ENCODE results near the gene CYP4F11.
"Not testable (repeated sequence)": the region's sequence is repeated elsewhere in the genome, so short reads cannot be mapped to it uniquely, and the experiment has no call there.

CYP4F11 gene

GRCh38 chr19:15944401-15944800 is 10.1 kb upstream of the CYP4F11 start:
- Histone ChIP-seq H3K4me1 (ENCODE audit: insufficient read depth, low read length) (no peaks in the 10 kb centered on the region), H2AFZ (ENCODE audit: low read depth, low read length) (no peak overlapping the region), H3K27me3 (ENCODE audit: insufficient read depth, low read length) (no peaks in the 10 kb centered on the region), H3K4me3 (ENCODE audit: low read length) (no peak overlapping the region), H3K36me3 (ENCODE audit: insufficient read depth, low read length) (no peaks in the 10 kb centered on the region), H3K9me3 (ENCODE audit: low read length) (no peaks in the 10 kb centered on the region)

DNA sequence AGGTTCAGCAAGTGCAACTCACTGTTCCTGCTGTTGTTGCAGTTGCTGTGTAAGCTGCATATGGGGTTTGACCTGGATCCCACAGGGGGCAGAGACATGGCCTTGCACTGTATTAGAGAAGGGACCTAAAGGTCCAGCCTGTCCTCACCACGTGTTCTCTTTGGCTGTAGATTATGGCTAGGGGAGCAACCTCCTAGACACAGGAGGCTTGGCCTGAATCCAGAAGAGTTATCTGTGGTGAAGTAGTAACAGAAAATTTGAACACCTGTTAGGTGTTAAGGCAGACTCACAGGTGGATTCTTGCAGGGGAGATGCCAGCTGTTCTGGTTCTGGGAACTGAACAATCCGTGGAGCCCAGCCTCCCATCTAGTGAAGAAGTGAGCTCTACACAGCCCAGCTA is 3.4 kb upstream of the CYP4F11 start:
- Histone ChIP-seq H3K4me1 (ENCODE audit: insufficient read depth, low read length) (no peaks in the 10 kb centered on the region), H3K27me3 (ENCODE audit: insufficient read depth, low read length) (peaks cover 4% of the 10 kb centered on the region), H3K4me3 (ENCODE audit: low read length) (no peak overlapping the region), H3K36me3 (ENCODE audit: insufficient read depth, low read length) (no peaks in the 10 kb centered on the region), H2AFZ (ENCODE audit: low read depth, low read length) (no peak overlapping the region), H3K9me3 (ENCODE audit: low read length) (no peaks in the 10 kb centered on the region)

DNA sequence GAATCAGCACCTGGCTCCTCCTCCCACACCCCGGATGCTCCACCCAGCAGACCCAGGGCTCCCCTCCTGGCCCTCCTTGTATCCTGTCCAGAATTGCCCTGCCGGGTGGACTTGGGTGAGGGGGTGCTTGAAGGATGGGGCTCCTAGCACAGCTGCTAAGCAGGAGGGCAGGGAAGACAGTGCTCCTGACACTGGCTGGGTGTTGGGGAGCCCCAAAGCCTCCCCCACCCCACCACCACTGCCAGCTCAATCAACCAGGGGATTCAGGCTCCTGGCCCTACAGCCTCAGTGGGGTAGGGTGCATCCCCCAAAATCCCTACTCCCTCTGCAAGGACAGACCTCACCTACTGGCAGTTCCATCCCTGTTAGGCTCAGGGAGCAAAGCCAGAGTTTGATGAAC is 2.6 kb upstream of the CYP4F11 start:
- no peaks in the 10 kb centered on the region for H3K9me3 ChIP-seq (ENCODE audit: low read length)

DNA sequence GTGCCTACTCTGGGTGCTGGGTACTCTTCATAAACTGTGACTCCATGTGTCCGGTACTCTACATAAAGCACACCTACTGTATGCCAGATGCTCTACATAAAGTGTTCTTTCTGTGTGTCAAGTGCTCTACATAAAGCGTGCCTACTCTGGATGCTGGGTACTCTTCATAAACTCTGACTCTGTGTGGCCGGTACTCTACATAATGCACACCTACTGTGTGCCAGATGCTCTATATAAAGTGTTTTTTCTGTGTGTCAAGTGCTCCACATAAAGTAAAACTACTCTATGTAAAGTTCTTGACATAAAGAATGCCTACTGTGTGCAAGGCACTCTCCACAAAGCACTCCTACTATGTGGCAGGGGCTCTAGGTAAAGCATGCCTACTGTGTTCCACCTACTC is 1.8 kb upstream of the CYP4F11 start:
- no peaks in the 10 kb centered on the region for H3K36me3 ChIP-seq (ENCODE audit: insufficient read depth, low read length)
- peaks cover 4% of the 10 kb centered on the region for H3K27me3 ChIP-seq (ENCODE audit: insufficient read depth, low read length)
- H3K4me3 ChIP-seq (ENCODE audit: low read length): no peak overlapping the region
- no peak overlapping the region for H2AFZ ChIP-seq (ENCODE audit: low read depth, low read length)
- no peaks in the 10 kb centered on the region for H3K9me3 ChIP-seq (ENCODE audit: low read length)
- no peaks in the 10 kb centered on the region for H3K4me1 ChIP-seq (ENCODE audit: insufficient read depth, low read length)

More for the DNA sequence above, 2.6 kb upstream of the CYP4F11 start:
- Histone ChIP-seq H2AFZ (ENCODE audit: low read depth, low read length) (no peak overlapping the region), H3K27me3 (ENCODE audit: insufficient read depth, low read length) (peaks cover 4% of the 10 kb centered on the region), H3K36me3 (ENCODE audit: insufficient read depth, low read length) (no peaks in the 10 kb centered on the region), H3K4me1 (ENCODE audit: insufficient read depth, low read length) (no peaks in the 10 kb centered on the region), H3K4me3 (ENCODE audit: low read length) (no peak overlapping the region)

GRCh38 chr19:15935167-15935702 is 906 bp upstream of the CYP4F11 start:
- H3K4me1 ChIP-seq (ENCODE audit: insufficient read depth, low read length): no peaks in the 10 kb centered on the region
- H3K4me3 ChIP-seq (ENCODE audit: low read length): no peak overlapping the region
- no peaks in the 10 kb centered on the region for H3K36me3 ChIP-seq (ENCODE audit: insufficient read depth, low read length)
- H2AFZ ChIP-seq (ENCODE audit: low read depth, low read length): no peak overlapping the region
- H3K27me3 ChIP-seq (ENCODE audit: insufficient read depth, low read length): peaks cover 4% of the 10 kb centered on the region
- no peaks in the 10 kb centered on the region for H3K9me3 ChIP-seq (ENCODE audit: low read length)

GRCh38 chr19:15933761-15934331 is 483 bp downstream of the CYP4F11 start:
- H3K27me3 ChIP-seq (ENCODE audit: insufficient read depth, low read length); H3K4me3 ChIP-seq (ENCODE audit: low read length); H2AFZ ChIP-seq (ENCODE audit: low read depth, low read length); H3K36me3 ChIP-seq (ENCODE audit: insufficient read depth, low read length); H3K9me3 ChIP-seq (ENCODE audit: low read length); H3K4me1 ChIP-seq (ENCODE audit: insufficient read depth, low read length): not testable (repeated sequence)

- Histone ChIP-seq H2AFZ (ENCODE audit: low read depth, low read length) (no peak overlapping the region), H3K4me1 (ENCODE audit: insufficient read depth, low read length) (no peaks in the 10 kb centered on the region), H3K4me3 (ENCODE audit: low read length) (no peak overlapping the region), H3K27me3 (ENCODE audit: insufficient read depth, low read length) (no peaks in the 10 kb centered on the region), H3K9me3 (ENCODE audit: low read length) (no peaks in the 10 kb centered on the region), H3K36me3 (ENCODE audit: insufficient read depth, low read length) (no peaks in the 10 kb centered on the region)
These were observed 6.0 kb downstream of the CYP4F11 start for GRCh38 chr19:15928321-15928720.

DNA sequence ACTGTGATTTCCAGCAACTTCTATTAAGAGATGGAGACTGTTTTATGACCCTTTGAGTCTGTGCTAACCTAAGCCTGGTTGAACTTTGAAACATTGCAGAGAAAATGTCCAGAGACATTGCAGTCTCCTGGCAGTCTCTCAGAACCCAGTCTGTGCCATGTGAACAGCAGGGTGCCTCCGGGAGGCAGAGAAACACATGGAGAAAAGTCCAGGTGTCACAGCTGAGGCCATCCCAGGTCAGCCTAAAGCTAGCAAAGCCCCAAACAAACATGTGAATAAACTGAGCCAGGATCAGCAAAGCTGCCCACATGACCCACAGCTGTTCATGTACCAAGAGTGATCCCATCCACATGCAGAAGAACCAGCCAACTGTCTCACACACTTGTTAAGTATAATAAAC is 7.8 kb downstream of the CYP4F11 start:
- H2AFZ ChIP-seq (ENCODE audit: low read depth, low read length): no peak overlapping the region
- no peak overlapping the region for H3K4me3 ChIP-seq (ENCODE audit: low read length)
- H3K4me1 ChIP-seq (ENCODE audit: insufficient read depth, low read length): no peaks in the 10 kb centered on the region
- no peaks in the 10 kb centered on the region for H3K27me3 ChIP-seq (ENCODE audit: insufficient read depth, low read length)
- H3K9me3 ChIP-seq (ENCODE audit: low read length): no peaks in the 10 kb centered on the region
- H3K36me3 ChIP-seq (ENCODE audit: insufficient read depth, low read length): no peaks in the 10 kb centered on the region

DNA sequence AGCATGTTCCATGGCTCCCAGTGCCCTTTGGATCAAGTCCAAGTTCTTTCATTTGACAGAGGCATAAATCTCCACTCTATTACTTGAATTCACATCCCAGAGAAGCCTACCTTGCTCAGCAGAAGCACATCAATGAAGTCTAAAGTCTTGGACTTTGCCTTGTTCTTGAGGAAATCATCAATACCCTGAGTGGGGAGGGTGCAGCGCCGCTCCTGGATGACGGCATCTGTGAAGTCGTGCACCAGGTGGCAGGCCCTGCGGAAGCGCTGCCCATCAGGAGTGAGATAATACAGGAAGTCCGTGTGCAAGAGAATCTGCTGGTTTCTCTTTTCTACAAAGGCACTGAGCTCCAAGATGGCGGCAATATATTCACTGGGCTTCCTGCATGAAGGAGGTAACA is 10.6 kb downstream of the CYP4F11 start:
- H3K27me3 ChIP-seq (ENCODE audit: insufficient read depth, low read length): no peaks in the 10 kb centered on the region
- no peak overlapping the region for H2AFZ ChIP-seq (ENCODE audit: low read depth, low read length)
- H3K4me1 ChIP-seq (ENCODE audit: insufficient read depth, low read length): no peaks in the 10 kb centered on the region
- no peaks in the 10 kb centered on the region for H3K36me3 ChIP-seq (ENCODE audit: insufficient read depth, low read length)
- no peak overlapping the region for H3K4me3 ChIP-seq (ENCODE audit: low read length)
- no peaks in the 10 kb centered on the region for H3K9me3 ChIP-seq (ENCODE audit: low read length)

DNA sequence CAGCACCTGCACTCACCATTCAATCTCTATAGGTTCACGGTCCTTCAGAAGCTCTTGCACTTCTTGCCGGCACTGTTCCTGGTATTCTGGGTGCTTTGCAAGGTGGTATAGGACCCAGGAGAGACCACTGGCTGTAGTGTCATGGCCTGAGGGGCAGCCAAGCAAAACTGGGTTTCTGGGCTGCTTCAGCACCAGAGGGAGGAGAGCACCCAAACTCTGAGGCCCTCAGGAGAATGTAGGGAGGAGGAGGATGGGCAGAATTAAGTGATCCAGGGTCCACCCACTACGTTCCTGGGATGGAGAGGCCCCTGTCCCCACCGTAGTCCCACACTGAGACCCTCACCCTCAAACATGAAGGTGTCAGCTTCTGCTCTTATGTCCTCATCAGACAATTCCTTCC is 12.3 kb downstream of the CYP4F11 start:
- no peak overlapping the region for H2AFZ ChIP-seq (ENCODE audit: low read depth, low read length)
- no peaks in the 10 kb centered on the region for H3K9me3 ChIP-seq (ENCODE audit: low read length)
- H3K4me3 ChIP-seq (ENCODE audit: low read length): no peak overlapping the region
- H3K4me1 ChIP-seq (ENCODE audit: insufficient read depth, low read length): no peaks in the 10 kb centered on the region
- no peaks in the 10 kb centered on the region for H3K36me3 ChIP-seq (ENCODE audit: insufficient read depth, low read length)
- H3K27me3 ChIP-seq (ENCODE audit: insufficient read depth, low read length): no peaks in the 10 kb centered on the region

DNA sequence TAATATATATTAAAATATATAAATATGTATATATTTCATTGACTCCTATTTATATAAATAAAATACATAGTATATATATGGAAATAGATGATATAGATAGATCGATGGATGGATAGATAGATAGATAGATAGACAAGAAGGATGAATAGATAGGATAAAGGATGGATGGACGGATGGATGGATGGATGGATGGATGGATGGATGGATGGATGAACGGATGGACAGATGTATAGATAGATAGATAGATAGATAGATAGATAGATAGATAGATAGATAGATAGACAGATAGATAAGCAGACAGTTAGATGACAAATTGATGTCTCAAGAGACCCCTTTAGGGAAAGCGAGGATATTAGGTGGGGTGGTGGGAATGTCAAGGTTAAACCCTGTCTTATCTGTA is 15.1 kb downstream of the CYP4F11 start:
- Histone ChIP-seq H3K4me3 (ENCODE audit: low read length) (no peak overlapping the region), H3K9me3 (ENCODE audit: low read length) (no peaks in the 10 kb centered on the region)

DNA sequence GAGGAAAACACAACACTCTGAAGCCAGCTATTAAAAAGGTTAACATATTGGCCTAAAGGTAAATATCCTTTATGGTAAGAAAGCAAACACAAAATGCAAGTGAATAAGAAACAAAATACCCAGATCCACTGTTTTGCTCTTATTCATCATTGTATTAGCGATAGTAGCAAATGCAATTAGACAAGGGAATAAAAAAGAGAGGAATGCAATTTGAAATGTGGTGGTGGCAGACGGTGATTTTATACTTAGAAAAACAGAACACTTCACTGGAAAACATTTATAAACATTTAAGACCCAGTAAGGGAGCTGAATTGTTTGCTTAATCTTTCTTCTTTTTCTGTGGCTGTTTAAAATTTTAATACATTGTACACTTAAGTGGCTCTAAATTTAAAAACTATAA is 19.2 kb downstream of the CYP4F11 start:
- H3K9me3 ChIP-seq (ENCODE audit: low read length): no peaks in the 10 kb centered on the region
- no peak overlapping the region for H3K4me3 ChIP-seq (ENCODE audit: low read length)
- no peaks in the 10 kb centered on the region for H3K4me1 ChIP-seq (ENCODE audit: insufficient read depth, low read length)
- no peaks in the 10 kb centered on the region for H3K36me3 ChIP-seq (ENCODE audit: insufficient read depth, low read length)
- no peaks in the 10 kb centered on the region for H3K27me3 ChIP-seq (ENCODE audit: insufficient read depth, low read length)
- no peak overlapping the region for H2AFZ ChIP-seq (ENCODE audit: low read depth, low read length)

More for the DNA sequence above, 15.1 kb downstream of the CYP4F11 start:
- Histone ChIP-seq H2AFZ (ENCODE audit: low read depth, low read length) (no peak overlapping the region), H3K4me1 (ENCODE audit: insufficient read depth, low read length) (no peaks in the 10 kb centered on the region), H3K36me3 (ENCODE audit: insufficient read depth, low read length) (no peaks in the 10 kb centered on the region), H3K27me3 (ENCODE audit: insufficient read depth, low read length) (no peaks in the 10 kb centered on the region)

GRCh38 chr19:15913830-15914229 is 20.5 kb downstream of the CYP4F11 start:
- Histone ChIP-seq H3K4me1 (ENCODE audit: insufficient read depth, low read length) (no peaks in the 10 kb centered on the region), H3K9me3 (ENCODE audit: low read length) (no peaks in the 10 kb centered on the region), H3K4me3 (ENCODE audit: low read length) (no peak overlapping the region), H3K27me3 (ENCODE audit: insufficient read depth, low read length) (no peaks in the 10 kb centered on the region), H2AFZ (ENCODE audit: low read depth, low read length) (no peak overlapping the region), H3K36me3 (ENCODE audit: insufficient read depth, low read length) (no peaks in the 10 kb centered on the region)

DNA sequence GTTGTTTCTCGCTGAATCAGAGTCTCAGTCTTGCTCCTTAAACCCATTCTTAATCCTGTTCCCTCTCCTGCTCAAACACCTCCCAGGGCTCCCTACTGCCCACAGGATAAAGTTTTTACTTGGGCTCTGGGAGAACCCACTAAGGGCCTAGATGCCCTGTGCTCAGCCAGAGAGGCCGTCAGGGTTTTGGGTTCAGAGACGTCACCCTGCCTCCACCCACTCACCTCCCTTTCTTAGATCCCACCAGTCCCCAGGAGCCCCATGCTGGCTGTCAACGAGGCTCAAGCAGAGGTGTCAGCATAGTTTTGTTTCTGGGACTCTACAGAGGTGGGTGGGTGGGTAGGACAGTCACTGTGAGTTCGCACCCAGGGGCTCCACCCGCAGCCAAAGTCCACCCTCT is 20.9 kb downstream of the CYP4F11 start:
- Histone ChIP-seq H3K36me3 (ENCODE audit: insufficient read depth, low read length) (no peaks in the 10 kb centered on the region), H3K9me3 (ENCODE audit: low read length) (no peaks in the 10 kb centered on the region), H2AFZ (ENCODE audit: low read depth, low read length) (no peak overlapping the region), H3K4me3 (ENCODE audit: low read length) (no peak overlapping the region), H3K27me3 (ENCODE audit: insufficient read depth, low read length) (no peaks in the 10 kb centered on the region), H3K4me1 (ENCODE audit: insufficient read depth, low read length) (no peaks in the 10 kb centered on the region)

All from neuron (in vitro differentiated cells).